HG03565 (cell line): ENCODE results near the gene PARD3B.
"Not testable (repeated sequence)": the region's sequence is repeated elsewhere in the genome, so short reads cannot be mapped to it uniquely, and the experiment has no call there.

Experiments
- ATAC-seq: cut with Tn5 transposase; IDR thresholded peaks from one replicate; pipeline ENCODE4 v1.9.1; 2021; ENCODE audit warnings: mild to moderate bottlenecking, moderate library complexity; ENCODE audit not compliant: unreplicated experiment

The PARD3B gene

GRCh38 chr2:205474741-205475415 lies 929.6 kb downstream of the PARD3B start:
- ATAC-seq = no peak

DNA sequence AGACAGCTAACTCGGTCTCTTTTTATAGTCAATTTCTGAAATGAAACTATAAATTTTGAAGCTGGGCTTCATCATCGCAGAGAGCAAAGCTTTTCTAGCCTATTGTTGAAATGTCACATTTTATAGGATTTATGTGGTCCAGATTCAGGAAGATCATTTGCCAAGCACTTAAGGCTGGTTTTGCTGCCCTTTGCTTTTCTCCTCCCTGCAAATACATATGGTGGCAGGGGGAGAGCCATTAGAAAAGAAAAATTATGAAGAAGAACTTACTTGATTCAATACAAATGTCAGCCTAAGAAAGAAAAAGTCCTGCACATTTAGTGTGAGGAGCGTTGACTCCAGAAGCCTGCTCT lies 930.1 kb downstream of the PARD3B start:
- no peak for ATAC-seq

DNA sequence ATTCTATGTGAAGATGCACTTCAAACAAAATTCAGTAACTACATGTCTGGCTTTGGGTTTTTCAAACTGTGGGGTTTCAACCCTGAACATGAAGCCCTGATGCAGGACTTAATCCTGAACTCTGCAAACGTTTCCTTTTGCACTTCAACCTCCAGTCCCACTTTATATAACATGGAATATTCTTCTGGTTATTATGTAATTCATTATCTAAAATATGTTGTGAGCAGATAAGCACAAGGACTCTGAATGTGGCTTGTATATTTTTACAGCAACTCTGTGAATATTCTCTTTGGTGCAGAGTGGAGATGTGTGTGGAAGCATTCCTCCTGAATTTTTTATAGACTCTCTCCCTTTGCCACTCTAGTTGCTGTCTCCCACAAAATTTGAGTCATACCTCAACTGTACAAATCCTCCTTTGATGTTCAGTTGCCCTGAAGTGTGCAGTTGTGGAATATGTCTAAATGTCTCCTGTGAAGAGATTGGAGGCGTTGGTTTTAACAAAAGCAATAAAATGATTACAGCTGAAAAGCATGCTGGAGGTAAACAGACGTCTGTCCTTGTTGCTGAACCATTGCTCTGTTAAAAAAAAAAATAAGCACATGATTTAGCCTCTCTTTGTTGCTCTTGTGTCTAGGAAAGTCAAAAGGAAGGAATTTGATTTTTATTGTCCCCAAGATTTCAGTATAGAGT lies 931.9 kb downstream of the PARD3B start:
- ATAC-seq = no peak

GRCh38 chr2:205481861-205482260 lies 936.6 kb downstream of the PARD3B start:
- ATAC-seq = no peak

DNA sequence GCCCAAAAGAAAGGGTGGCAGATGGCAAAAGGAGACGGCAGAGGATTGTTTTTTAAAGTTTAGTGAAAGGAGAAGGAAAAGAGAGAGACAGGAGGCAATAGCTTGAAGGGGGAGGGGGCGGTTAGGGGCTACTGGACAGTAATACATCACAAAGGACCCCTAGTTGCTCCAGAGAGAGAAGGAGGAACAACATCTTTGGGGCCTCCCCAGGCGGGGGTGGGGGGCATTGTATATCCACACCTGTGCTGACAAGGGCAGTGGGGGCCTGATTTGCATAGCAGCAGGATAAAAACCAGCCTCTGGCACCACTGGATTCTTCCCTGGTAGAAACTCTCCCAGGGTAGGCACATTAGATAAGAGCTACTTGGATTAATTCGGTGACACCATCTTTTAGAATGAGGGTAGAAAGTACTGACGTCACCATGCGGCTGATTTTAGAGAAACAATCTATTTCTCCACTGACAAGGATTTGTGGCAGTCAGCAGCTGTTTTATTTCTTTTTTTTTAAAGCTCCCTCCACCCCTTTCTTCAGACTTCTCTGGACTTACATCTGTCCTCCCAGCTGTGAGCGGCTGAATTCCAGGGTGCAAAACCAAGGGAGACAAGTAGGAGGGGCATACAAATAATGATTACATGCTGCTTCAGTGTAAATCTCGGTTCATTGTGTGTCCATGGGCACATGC lies 937.3 kb downstream of the PARD3B start:
- ATAC-seq = no peak

DNA sequence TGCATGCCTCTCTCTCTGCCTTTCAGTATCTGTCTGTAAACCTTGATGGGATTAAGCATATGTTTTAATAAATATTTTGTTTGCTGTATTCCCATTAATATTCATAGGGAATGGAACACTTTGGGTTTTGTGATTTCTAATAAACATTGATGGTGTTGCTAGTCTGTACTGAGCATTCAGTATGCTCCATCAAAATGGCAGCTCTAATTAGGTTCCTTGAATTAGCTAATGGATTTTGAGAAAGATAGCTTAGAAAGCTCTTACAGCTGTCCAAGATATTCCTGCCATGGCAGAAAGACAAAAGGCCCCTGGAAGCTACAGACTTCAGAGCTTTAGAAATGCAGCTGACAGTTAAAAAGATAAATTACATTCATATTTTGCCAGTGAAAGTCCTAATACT lies 937.8 kb downstream of the PARD3B start:
- no peak for ATAC-seq

DNA sequence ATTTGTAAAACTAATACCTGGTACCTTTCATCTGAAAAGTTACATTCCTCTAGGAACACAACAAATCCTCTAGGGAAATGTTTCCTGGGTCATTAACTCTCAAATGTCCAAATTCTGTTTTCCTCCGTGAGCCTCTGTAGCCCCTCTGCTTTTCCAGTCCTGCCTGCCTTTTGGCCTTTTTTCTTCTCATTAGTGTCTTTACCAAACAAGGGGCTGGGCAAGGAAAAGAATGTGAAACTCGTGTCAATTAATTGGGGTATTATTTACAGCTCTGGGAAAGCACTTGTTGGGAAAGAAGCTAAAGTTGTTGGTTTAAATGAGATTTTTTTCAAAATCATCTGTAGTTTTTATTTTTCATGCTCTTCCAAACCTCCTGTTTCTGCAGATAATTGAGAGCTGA lies 938.9 kb downstream of the PARD3B start:
- ATAC-seq = no peak

GRCh38 chr2:205484764-205485163 lies 939.5 kb downstream of the PARD3B start:
- no peak for ATAC-seq

DNA sequence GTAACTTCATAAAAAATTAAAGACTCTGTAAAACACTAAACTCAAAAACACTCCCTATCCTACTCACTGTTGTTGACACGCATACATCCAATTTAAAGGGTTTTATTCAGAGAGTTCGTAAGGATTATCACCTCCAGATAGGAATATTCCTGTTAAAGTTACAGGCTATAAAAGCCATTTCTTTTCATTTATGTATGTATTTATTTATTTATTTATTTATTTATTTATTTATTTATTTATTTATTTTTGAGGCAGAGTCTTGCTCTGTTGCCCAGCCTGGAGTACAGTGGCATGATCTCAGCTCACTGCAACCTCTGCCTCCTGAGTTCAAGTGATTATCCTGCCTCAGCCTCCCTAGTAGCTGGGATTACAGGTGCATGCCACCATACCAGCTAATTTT lies 948.3 kb downstream of the PARD3B start:
- ATAC-seq = not testable (repeated sequence)

GRCh38 chr2:205494537-205495235 lies 949.4 kb downstream of the PARD3B start:
- no peak for ATAC-seq

DNA sequence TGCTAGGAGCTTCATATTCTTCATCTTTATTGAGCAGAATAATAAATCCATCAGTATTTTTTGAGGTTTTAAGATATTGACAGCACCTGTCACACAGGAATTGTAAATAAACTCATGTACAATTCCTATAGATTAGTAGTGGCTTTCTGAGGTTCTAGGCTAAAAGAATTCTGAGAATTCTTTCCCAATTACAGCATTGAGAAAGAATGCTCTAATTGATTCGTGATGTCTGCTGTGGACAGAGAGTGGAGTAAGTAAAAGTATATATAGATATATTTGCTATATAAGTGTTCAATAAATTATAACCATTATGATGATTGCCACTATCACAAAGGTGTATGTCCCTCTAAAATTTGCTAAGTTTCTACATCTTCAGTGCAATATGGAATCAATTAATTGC lies 950.5 kb downstream of the PARD3B start:
- ATAC-seq = no peak

- no peak for ATAC-seq
These were observed 951.1 kb downstream of the PARD3B start for GRCh38 chr2:205496370-205496769.

DNA sequence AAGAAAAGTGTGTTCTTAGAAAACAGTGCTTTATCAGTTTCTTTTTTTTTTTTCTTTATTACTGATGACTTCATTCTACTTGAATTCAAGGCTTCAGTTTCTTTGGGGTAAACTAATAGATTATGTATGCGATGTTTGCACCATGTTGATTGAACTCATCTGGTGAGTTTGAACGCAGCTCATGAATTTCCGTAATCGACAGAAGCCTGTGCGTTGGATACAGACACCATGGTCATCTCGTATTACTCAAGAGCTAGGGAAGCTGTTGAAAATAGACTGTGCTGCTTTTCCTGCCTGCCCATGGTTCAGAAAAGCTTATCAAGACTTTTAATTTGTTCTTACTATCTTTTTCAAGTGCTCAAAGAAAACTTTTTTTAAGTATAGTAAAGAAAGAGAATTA lies 951.5 kb downstream of the PARD3B start:
- no peak for ATAC-seq

GRCh38 chr2:205499006-205499405 lies 953.7 kb downstream of the PARD3B start:
- no peak for ATAC-seq

GRCh38 chr2:205500065-205500464 lies 954.8 kb downstream of the PARD3B start:
- no peak for ATAC-seq

GRCh38 chr2:205500951-205501350 lies 955.7 kb downstream of the PARD3B start:
- no peak for ATAC-seq

GRCh38 chr2:205501826-205502225 lies 956.6 kb downstream of the PARD3B start:
- ATAC-seq = no peak

- ATAC-seq = no peak
These were observed 960.1 kb downstream of the PARD3B start for GRCh38 chr2:205505371-205505770.

- no peak for ATAC-seq
These were observed 964.4 kb downstream of the PARD3B start for GRCh38 chr2:205509655-205510054.

DNA sequence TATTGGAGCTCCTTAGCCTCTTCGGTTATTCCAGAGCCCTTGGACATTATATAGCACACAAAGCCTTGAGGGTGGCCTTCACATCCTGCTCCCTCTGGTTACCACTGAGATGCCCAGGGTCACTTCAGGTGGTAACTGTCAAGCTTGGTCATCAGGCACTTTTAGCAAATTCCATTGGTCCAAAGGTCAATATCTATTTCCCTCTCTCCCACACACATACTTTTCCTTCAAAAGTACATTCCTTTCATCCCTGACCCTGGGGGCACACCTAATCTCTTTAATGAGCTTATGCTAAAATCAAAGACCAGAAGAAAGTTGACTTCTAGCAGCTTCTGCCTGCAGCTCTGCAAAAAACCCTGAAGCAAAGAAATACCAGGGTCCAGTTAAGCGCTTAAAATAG lies 965.1 kb downstream of the PARD3B start:
- ATAC-seq = no peak

GRCh38 chr2:205511221-205511620 lies 965.9 kb downstream of the PARD3B start:
- ATAC-seq = no peak

GRCh38 chr2:205511641-205512040 lies 966.4 kb downstream of the PARD3B start:
- ATAC-seq = no peak
